ENCODE measurements around the gene DDX10. TPM values are rescaled to one million over a fixed set of nuclear protein-coding genes. Genes with fewer than 3 reads are reported as not detected.

DDX10 gene
- total and polyA plus RNA-seq, 9 of the 15 experiments (the other 6 are each of a cell fraction or from before 2014, with no cell fraction given): 33.9 to 94.6 (median 50.7) TPM

- TF ChIP-seq ZBTB33 (CRISPR knock-in tag; IDR thresholded peaks at IDR 0.05) (no peak), HEY1 (CRISPR knock-in tag; IDR thresholded peaks at IDR 0.05; ENCODE audit: borderline replicate concordance) (no peak)
These were observed 279.8 kb downstream of the DDX10 start (continued) for GRCh38 chr11:108944471-108945178.

DNA sequence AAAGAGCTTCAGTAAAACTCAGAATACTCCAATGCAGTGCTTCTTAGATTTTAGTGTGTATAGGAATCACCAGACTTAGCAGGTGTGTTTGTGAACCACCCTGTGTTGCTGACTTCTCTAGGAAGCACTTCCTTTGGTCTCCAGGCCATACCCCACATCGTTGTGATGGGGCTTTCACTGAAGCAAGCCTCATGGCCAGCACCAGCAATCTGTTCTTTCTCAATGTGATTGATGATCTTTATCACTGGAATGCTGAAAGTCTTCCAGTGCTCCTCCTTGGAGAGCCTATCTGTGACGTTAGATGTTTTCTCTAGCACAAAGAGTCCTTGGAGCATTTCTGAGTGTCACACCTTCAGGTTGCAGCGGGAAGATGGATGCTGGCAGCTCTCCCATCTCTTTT, 280.5 kb downstream of the DDX10 start:
- in situ Hi-C loops (cut with MboI): no loop called here
- Histone ChIP-seq H3K4me3 (no peak overlapping the region), H3K9me1 (ENCODE audit: control insufficient read depth, insufficient read depth, low read length) (no peaks in the 10 kb centered on the region), H3K4me2 (ENCODE audit: insufficient read depth, low read length) (no peak overlapping the region), H3K27me3 (ENCODE audit: control insufficient read depth in 2 of 2, insufficient read depth in 2 of 2, low read length in 2 of 2) (no peaks in the 10 kb centered on the region), H3K4me1 (replicated peaks in 1 of 2; ENCODE audit: control insufficient read depth in 2 of 2, insufficient read depth in 2 of 2, low read length in 2 of 2) (peaks cover 0 to 8% of the 10 kb centered on the region in 2 experiments; a peak in 1 of 5 replicates), H3K27ac (ENCODE audit: extremely low read depth, low read depth, low read length) (no peak overlapping the region), H3K9me3 (replicated peaks; ENCODE audit: control insufficient read depth, insufficient read depth, low read depth, low read length) (no peaks in the 10 kb centered on the region), H2AFZ (ENCODE audit: low read depth, low read length) (no peak overlapping the region), H3K79me2 (ENCODE audit: control insufficient read depth, insufficient read depth, low read length) (no peaks in the 10 kb centered on the region), H4K20me1 (replicated peaks; ENCODE audit: control insufficient read depth, insufficient read depth, low read length) (no peaks in the 10 kb centered on the region), H3K9ac (ENCODE audit: insufficient read depth in 1 of 2, low read depth in 2 of 2, low read length in 2 of 2) (no peak overlapping the region), H3K36me3 (ENCODE audit: control insufficient read depth, insufficient read depth, low read length) (peaks cover 10% of the 10 kb centered on the region; the same call in 2 of the 3 replicates)
- no peak for ATAC-seq
- BruUV-seq (replicated peaks): no TSS peak
- 41% methylated on average over 3 of the region's 3 CpGs for WGBS (ENCODE audit: insufficient coverage, low coverage, missing lambda C conversion rate)
- intact Hi-C loops (cut with micrococcal nuclease): no loop called here
- ChIA-PET CTCF (ENCODE audit: low intra/inter-chr PET ratio) (no interaction called here), POLR2A (interaction anchor here (0.5 to 1.0 kb wide), 2 partner anchors 22 to 906 kb away, joined by 3 read pairs; no protein-coding TSS in a partner anchor)
- no peak for DNase-seq (ENCODE audit: extremely low read depth in 1 of 4, low spot score in 3 of 4)
- no peak for FAIRE-seq
- TF ChIP-seq KDM1A (IDR thresholded peaks at IDR 0.05) (no peak), ZNF316 (IDR thresholded peaks at IDR 0.05) (no peak), ZNF174 (CRISPR knock-in tag; IDR thresholded peaks at IDR 0.05) (no peak), HNRNPUL1 (IDR thresholded peaks at IDR 0.05; ENCODE audit: low read length) (no peak), RNF219 (CRISPR knock-in tag; IDR thresholded peaks at IDR 0.05) (no peak), SMARCA4 (IDR thresholded peaks at IDR 0.05) (no peak), LCOR (CRISPR knock-in tag; IDR thresholded peaks at IDR 0.05) (no peak)
- TF ChIP-seq, protein P1, sequence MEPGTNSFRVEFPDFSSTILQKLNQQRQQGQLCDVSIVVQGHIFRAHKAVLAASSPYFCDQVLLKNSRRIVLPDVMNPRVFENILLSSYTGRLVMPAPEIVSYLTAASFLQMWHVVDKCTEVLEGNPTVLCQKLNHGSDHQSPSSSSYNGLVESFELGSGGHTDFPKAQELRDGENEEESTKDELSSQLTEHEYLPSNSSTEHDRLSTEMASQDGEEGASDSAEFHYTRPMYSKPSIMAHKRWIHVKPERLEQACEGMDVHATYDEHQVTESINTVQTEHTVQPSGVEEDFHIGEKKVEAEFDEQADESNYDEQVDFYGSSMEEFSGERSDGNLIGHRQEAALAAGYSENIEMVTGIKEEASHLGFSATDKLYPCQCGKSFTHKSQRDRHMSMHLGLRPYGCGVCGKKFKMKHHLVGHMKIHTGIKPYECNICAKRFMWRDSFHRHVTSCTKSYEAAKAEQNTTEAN (CRISPR knock-in tag; IDR thresholded peaks at IDR 0.05): no peak
